Fibroblast of lung (primary cell): ENCODE measurements around the gene CSH2.
"Not testable (repeated sequence)": the region's sequence is repeated elsewhere in the genome, so short reads cannot be mapped to it uniquely, and the experiment has no call there.

Experiments
- EZH2 ChIP-seq: IDR thresholded peaks from 2 replicates; pipeline ENCODE4 v1.5.1; 2012; ENCODE audit warnings: low read length, control low read depth, mild to moderate bottlenecking; ENCODE audit errors: missing control alignments
- TF ChIP-seq, protein P1 (sequence below), 2 donors: IDR thresholded peaks in 1 of 2; conservative IDR thresholded peaks in 1 of 2; 1 replicate in 1 of 2; 2 replicates in 1 of 2; pipeline ENCODE4 v1.5.1; 2011 to 2012; ENCODE audit warnings: low read length in 2 of 2, control low read depth in 1 of 2, inconsistent platforms in 1 of 2, low read depth in 1 of 2, mild to moderate bottlenecking in 1 of 2

- TF ChIP-seq, protein P1, sequence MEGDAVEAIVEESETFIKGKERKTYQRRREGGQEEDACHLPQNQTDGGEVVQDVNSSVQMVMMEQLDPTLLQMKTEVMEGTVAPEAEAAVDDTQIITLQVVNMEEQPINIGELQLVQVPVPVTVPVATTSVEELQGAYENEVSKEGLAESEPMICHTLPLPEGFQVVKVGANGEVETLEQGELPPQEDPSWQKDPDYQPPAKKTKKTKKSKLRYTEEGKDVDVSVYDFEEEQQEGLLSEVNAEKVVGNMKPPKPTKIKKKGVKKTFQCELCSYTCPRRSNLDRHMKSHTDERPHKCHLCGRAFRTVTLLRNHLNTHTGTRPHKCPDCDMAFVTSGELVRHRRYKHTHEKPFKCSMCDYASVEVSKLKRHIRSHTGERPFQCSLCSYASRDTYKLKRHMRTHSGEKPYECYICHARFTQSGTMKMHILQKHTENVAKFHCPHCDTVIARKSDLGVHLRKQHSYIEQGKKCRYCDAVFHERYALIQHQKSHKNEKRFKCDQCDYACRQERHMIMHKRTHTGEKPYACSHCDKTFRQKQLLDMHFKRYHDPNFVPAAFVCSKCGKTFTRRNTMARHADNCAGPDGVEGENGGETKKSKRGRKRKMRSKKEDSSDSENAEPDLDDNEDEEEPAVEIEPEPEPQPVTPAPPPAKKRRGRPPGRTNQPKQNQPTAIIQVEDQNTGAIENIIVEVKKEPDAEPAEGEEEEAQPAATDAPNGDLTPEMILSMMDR (conservative IDR thresholded peaks at IDR 0.05 in 1 of 2, IDR thresholded peaks at IDR 0.05 in 1 of 2; ENCODE audit: low read depth in 1 of 2, low read length in 2 of 2) = not testable (repeated sequence)
- not testable (repeated sequence) for TF ChIP-seq EZH2
These were observed at the start of gene CSH2 for GRCh38 chr17:63873577-63873976.
